ENCODE data around the gene NPAS2. TPM values are rescaled to one million over a fixed set of nuclear protein-coding genes. Genes with fewer than 3 reads are reported as not detected.

NPAS2 gene
- total RNA-seq, 4 donors from 2014 or later = 63.0 to 134 (median 115) TPM

DNA sequence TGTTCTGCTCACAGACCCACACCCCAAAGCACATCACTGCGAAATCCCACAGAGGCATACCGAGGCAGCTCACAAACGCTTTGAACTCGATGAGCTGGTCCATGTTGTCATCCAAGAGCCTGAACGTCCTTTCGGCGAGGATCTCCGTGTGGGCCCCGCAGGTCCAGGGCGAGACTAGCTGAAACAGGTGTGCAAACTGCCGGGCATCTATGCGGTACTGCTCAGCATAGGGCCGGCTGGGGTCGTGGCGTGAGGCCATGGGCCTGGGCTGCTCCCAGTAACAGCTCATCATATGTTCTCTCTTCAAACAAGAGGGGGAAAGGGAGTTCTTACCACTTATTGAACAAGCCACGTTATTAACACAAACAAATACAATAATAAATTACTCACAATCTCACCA lies 202.3 kb downstream of the NPAS2 start:
- Histone ChIP-seq H3K36me3 (peaks cover 0 to 9% (median 0%) of the 10 kb centered on the region in 4 donors), H3K9me3 (no peaks in the 10 kb centered on the region), H3K4me3 (no peak overlapping the region), H3K27ac (no peak overlapping the region), H3K4me1 (peaks cover 0 to 26% (median 10%) of the 10 kb centered on the region in 4 donors), H3K27me3 (no peaks in the 10 kb centered on the region)
- in situ Hi-C loops (cut with MboI; ENCODE audit: low pct_ligation_motif_present in 1 of 4, low pct_unique_long_range_greater_than_20kb in 1 of 4, low sequenced_read_pairs in 3 of 4) = loop anchor here in 2 of 4 donors (25.0 kb wide), 1 partner anchor 190 kb away; no protein-coding TSS in a partner anchor
- intact Hi-C loops (cut with DNase I; ENCODE audit: low total_unique reads) = no loop called here
- WGBS, 2 donors (ENCODE audit: low coverage in 1 of 2) = 85 to 100% methylated on average over 1 to 16 of the region's 16 CpGs
- DNase-seq = no peak
- TF ChIP-seq EP300 (IDR thresholded peaks at IDR 0.05; ENCODE audit: low read depth) (no peak), POLR2AphosphoS5 (IDR thresholded peaks at IDR 0.05) (no peak), POLR2A (IDR thresholded peaks at IDR 0.05) (no peak)
- TF ChIP-seq, protein P1, sequence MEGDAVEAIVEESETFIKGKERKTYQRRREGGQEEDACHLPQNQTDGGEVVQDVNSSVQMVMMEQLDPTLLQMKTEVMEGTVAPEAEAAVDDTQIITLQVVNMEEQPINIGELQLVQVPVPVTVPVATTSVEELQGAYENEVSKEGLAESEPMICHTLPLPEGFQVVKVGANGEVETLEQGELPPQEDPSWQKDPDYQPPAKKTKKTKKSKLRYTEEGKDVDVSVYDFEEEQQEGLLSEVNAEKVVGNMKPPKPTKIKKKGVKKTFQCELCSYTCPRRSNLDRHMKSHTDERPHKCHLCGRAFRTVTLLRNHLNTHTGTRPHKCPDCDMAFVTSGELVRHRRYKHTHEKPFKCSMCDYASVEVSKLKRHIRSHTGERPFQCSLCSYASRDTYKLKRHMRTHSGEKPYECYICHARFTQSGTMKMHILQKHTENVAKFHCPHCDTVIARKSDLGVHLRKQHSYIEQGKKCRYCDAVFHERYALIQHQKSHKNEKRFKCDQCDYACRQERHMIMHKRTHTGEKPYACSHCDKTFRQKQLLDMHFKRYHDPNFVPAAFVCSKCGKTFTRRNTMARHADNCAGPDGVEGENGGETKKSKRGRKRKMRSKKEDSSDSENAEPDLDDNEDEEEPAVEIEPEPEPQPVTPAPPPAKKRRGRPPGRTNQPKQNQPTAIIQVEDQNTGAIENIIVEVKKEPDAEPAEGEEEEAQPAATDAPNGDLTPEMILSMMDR (IDR thresholded peaks at IDR 0.05) = no peak

DNA sequence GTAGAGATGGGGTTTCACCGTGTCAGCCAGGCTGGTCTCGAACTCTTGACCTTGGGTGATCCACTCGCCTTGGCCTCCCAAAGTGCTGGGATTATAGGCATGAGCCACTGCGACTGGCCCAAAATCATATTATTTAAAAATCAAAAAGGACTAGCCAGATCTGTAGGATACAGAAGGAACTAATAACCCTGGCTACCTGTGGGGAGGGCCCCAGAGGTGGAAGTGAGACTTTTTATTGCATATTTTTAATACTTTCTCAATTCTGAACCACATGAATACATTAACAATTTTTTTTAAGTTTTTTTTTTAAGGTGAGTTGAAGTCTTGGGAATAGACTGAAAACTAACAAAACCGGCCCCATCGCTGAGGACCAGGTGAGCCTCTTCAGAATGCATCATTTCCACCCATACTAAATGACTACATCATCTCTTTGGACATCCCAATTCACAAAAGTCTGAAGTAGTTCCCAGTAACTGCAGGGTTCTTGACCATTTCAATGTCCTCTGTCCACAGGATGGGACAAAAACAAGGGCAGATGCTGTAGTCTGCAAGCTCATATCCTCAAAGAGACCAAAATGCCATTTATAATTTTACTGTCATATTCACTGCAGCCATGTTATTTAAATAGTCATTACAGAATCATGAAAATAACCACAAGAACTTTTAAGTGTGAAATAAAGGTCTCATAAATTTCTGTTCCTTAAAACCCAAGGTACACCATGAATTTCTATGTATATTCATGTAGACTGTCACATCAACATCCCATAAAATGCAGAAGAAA lies 203.6 kb downstream of the NPAS2 start:
- H3K36me3 ChIP-seq = peaks cover 0 to 9% (median 0%) of the 10 kb centered on the region in 4 donors
- TF ChIP-seq, protein P1 (IDR thresholded peaks at IDR 0.05) = no peak
- TF ChIP-seq EP300 (IDR thresholded peaks at IDR 0.05; ENCODE audit: low read depth) = no peak
- no peak for TF ChIP-seq POLR2A (IDR thresholded peaks at IDR 0.05)
- TF ChIP-seq POLR2AphosphoS5 (IDR thresholded peaks at IDR 0.05) = no peak
- H3K27me3 ChIP-seq = no peaks in the 10 kb centered on the region
- WGBS, 2 donors (ENCODE audit: low coverage in 1 of 2) = 91 to 100% methylated on average over 2 to 6 of the region's 6 CpGs
- H3K4me1 ChIP-seq = peaks cover 0 to 26% (median 10%) of the 10 kb centered on the region in 4 donors
- intact Hi-C loops (cut with DNase I; ENCODE audit: low total_unique reads) (no loop called here), in situ Hi-C loops (cut with MboI; ENCODE audit: low pct_ligation_motif_present in 1 of 4, low pct_unique_long_range_greater_than_20kb in 1 of 4, low sequenced_read_pairs in 3 of 4) (loop anchor here in 2 of 4 donors (25.0 kb wide), 1 partner anchor 189 kb away; no protein-coding TSS in a partner anchor)
- H3K27ac ChIP-seq = no peak overlapping the region
- H3K9me3 ChIP-seq = no peaks in the 10 kb centered on the region
- DNase-seq = no peak
- H3K4me3 ChIP-seq = no peak overlapping the region

DNA sequence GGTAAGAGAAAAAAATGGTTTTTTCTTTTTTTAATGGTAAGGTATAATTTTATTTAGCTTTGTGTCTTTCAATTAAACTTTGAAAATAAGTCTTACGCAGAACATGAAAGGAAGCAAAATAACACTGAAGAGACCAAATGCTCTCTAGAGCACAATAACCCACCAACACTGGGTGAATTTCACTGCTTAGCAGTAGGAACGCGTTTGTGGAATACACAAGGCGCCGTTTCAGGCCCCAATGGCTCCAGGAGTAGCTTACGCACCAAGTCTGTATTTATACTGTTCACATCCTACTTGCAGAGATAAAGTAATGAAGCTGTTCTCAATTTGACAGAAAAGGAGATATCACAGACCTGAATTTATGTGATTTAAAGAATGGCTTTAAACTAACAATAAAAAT lies 205.6 kb downstream of the NPAS2 start:
- H3K27ac ChIP-seq = peak overlapping the region; percentile 14 to 68 (median 61)
- TF ChIP-seq, protein P1 (IDR thresholded peaks at IDR 0.05) = no peak
- TF ChIP-seq EP300 (IDR thresholded peaks at IDR 0.05; ENCODE audit: low read depth) (no peak), POLR2AphosphoS5 (IDR thresholded peaks at IDR 0.05) (no peak), POLR2A (IDR thresholded peaks at IDR 0.05) (no peak)
- in situ Hi-C loops (cut with MboI; ENCODE audit: low pct_ligation_motif_present in 1 of 4, low pct_unique_long_range_greater_than_20kb in 1 of 4, low sequenced_read_pairs in 3 of 4) = no loop called here
- H3K36me3 ChIP-seq = peaks cover 0 to 9% (median 0%) of the 10 kb centered on the region in 4 donors
- H3K27me3 ChIP-seq = no peaks in the 10 kb centered on the region
- no peak for DNase-seq
- H3K9me3 ChIP-seq = no peaks in the 10 kb centered on the region
- H3K4me3 ChIP-seq = no peak overlapping the region
- intact Hi-C loops (cut with DNase I; ENCODE audit: low total_unique reads) = no loop called here
- 63 to 76% methylated on average over 6 of the region's 6 CpGs for WGBS, 2 donors (ENCODE audit: low coverage in 1 of 2)
- H3K4me1 ChIP-seq = peaks cover 0 to 26% (median 10%) of the 10 kb centered on the region in 4 donors

DNA sequence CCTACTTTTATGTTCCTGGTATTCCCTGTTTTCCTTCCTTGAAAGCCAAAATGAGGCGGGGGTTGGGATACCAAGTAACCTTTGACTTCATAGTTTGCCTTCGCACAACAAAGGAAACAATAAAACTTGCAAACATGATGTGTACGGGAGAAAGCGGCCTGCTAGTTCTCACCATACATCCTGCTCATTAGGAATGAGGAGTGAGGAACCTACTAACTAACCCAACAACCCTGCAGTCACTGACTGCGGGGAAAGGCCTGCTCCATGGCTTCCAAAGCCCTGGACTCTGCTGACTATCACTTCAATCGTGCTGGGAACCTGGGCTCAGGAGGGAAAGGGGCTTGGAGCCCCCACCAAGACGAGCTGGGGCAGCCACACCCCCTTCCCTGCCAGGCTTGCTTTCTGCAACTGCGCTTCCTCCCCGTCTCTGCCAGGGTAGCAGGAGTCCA lies 206.3 kb downstream of the NPAS2 start:
- intact Hi-C loops (cut with DNase I; ENCODE audit: low total_unique reads) (no loop called here), in situ Hi-C loops (cut with MboI; ENCODE audit: low pct_ligation_motif_present in 1 of 4, low pct_unique_long_range_greater_than_20kb in 1 of 4, low sequenced_read_pairs in 3 of 4) (no loop called here)
- no peaks in the 10 kb centered on the region for H3K9me3 ChIP-seq
- TF ChIP-seq POLR2AphosphoS5 (IDR thresholded peaks at IDR 0.05) (no peak), EP300 (IDR thresholded peaks at IDR 0.05; ENCODE audit: low read depth) (no peak), POLR2A (IDR thresholded peaks at IDR 0.05) (no peak)
- TF ChIP-seq, protein P1 (IDR thresholded peaks at IDR 0.05) = no peak
- H3K27me3 ChIP-seq = no peaks in the 10 kb centered on the region
- H3K4me3 ChIP-seq = no peak overlapping the region
- WGBS, 2 donors (ENCODE audit: low coverage in 1 of 2) = 40 to 44% methylated on average over 2 to 9 of the region's 9 CpGs
- peaks cover 0 to 9% (median 0%) of the 10 kb centered on the region in 4 donors for H3K36me3 ChIP-seq
- DNase-seq = no peak
- H3K27ac ChIP-seq = peak overlapping the region; percentile 14 to 68 (median 61)
- peaks cover 0 to 26% (median 10%) of the 10 kb centered on the region in 4 donors for H3K4me1 ChIP-seq

Measured in transverse colon (tissue), 4 donors.